ENCODE data around the gene PODN.

Gene PODN, protein sequence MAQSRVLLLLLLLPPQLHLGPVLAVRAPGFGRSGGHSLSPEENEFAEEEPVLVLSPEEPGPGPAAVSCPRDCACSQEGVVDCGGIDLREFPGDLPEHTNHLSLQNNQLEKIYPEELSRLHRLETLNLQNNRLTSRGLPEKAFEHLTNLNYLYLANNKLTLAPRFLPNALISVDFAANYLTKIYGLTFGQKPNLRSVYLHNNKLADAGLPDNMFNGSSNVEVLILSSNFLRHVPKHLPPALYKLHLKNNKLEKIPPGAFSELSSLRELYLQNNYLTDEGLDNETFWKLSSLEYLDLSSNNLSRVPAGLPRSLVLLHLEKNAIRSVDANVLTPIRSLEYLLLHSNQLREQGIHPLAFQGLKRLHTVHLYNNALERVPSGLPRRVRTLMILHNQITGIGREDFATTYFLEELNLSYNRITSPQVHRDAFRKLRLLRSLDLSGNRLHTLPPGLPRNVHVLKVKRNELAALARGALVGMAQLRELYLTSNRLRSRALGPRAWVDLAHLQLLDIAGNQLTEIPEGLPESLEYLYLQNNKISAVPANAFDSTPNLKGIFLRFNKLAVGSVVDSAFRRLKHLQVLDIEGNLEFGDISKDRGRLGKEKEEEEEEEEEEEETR

DNA sequence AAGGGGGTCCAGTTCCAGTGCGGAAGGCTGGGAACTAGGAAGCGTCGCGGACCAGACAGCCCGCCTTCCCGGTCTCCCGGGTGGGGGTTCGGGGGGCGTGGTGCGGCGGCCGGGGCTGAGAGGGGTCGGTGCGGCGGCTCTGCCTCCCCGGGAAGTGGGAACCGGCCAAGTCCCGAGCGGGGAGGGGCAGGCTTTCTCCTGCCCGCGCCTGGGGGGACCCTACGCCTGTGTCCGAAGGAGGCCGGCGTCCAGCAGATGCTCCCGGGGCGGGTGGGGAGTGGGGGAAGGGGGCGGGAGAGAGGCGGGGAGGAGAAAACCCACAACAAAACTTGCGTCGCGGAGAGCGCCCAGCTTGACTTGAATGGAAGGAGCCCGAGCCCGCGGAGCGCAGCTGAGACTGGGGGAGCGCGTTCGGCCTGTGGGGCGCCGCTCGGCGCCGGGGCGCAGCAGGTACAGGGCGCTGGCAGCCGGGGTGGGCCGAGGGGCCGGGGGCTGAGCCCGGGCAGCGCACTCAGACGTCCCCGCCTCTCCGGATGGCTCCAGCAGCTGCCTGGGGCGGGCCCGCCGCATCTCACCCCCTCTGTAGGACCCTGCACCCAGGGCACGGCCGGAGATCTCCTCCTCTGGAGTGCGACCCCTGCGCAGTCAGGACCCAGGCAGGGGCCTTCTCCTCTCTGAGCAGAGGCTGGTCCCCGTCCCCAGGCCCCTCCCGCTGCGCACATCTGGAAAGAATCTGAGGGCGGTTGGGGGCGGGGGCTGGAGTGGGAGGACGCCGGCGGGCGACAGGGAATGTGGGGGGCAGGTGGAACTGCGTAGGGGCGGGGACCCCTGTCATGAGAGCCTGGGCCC lies at the start of gene PODN:
PODN (plus strand) TSS at position 355 of the 849 bp plus-strand sequence. CDS start 7,643 bp downstream, outside the sequence.
- peak; percentile 73 for DNase-seq (ENCODE audit: low spot score)

DNA sequence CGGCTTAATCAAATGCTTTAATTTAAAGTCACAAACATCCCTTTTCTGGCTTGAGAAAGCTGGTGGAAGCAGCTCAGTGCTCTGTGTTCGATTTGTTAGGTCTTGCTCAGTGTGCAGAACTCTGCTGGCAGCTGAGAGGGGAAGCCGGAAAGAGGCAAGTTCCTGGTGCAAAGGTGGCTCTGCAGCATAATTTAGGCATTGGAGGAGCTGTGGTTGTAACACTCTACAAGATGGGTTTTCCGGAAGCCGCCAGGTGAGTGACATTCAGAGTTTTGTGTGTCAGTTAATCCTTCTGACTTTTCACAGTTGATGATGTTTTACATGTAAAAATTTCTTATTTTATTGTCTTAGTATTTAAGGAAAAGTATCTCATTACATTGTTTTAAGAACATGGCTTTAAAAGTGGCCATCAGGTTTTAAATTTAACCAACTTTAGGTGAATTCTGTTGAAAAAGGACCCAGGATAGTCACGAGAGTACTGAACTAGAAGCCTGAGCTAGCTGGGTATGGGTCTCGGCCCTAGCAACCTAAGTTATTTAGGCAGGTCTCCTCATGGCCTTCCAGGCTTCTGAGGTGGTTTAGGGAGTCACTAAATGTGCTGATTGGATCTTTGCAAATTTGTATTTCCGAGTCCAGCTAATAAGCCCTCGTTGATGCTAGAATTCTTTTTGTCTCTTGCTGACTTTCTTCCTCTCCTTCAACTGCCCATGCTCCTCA lies 47.1 kb upstream of the PODN start:
- DNase-seq (ENCODE audit: low spot score), result peak; percentile 65

DNA sequence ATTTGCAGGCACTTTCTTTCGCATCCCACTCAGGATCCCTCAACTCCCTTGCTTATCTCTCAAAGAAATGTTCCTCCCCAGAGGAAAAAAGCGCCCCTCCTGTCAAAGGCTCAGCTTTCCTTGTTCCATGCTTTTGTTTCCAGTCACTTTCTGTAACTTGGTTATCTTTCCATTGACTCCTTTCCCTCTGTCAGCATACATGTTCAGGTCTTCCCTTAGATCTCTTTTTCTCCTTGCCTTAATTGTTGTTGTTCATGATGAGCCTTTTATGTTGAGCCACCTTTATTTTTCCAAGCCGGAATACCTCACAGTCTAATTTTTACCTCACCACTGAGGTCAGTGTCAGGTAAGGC lies 46.5 kb upstream of the PODN start:
- DNase-seq (ENCODE audit: low spot score), result no peak

DNA sequence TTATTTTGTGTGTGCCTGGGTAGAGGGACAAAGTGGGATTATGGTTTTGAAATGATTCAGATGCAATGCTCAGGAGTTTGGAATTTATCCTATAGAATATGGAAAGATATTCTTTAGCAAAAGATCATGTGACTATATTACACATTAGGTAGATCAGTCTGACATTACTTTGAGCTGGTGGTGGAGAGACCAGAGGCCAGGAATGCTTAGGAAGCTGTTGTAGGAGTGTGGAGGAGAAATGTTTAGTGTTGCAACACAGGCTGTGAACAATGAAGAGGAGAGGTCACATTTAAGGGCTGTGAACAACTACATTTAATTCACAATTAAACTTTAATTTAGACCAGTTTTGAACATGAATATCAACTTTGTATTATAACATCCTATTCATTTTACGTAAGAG lies 45.3 kb upstream of the PODN start:
- no peak for DNase-seq (ENCODE audit: low spot score)

DNA sequence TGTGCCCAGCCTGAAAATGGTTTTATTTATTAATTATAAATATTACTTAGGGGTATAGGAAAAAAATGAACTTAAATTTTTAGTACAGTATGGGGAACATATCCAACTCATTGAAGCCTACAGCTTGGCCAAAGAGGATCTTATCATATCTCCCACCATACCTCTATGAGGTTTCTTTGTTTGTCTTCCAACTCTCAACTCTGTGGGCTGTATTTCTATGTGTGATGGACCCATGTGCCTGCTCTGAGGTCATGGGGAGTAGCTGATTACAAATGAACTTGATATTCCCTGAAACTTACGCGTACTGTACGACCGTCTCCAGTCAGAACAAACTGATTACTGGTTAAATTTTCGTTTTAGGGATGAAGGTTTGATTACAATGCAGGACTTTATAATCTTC lies 41.4 kb upstream of the PODN start:
- no peak for DNase-seq (ENCODE audit: low spot score)

DNA sequence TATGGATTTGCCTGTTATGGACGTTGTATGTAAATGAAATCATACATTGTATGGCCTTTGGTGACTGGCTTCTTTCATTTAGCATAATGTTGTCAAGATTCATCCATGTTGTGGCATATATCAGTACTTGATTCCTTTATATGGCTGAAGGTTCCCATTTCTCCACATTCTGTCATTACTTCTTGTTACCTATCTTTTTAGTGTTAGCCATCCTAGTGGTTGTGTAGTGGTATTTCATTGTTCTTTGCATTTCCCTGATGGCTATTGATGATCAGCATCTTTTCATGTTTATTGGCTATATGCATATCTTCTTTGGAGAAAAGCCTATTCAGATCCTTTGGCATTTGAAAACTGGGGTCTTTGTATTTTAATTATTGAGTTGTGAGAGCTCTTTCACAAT lies 39.8 kb upstream of the PODN start:
- DNase-seq (ENCODE audit: low spot score), result no peak

DNA sequence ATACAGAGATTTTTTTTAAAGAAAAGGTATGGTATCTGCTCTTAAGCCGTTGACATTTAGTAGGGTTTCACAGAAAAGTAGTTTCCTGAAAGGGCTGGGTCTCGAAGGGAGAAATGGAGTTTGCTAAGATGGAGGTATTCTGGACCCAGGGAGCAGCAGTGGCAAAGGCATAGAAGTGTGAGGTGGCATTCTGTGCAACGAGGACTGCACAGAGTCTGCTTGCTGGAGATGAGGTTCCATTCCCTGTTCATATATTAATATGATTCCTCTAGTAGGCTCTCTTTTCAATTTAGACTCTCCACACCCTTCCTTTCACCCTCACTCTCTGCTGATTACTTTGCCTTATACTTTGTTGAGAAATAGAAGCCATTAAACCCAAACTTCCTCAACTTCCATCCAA lies 38.5 kb upstream of the PODN start:
- DNase-seq (ENCODE audit: low spot score), result no peak

DNA sequence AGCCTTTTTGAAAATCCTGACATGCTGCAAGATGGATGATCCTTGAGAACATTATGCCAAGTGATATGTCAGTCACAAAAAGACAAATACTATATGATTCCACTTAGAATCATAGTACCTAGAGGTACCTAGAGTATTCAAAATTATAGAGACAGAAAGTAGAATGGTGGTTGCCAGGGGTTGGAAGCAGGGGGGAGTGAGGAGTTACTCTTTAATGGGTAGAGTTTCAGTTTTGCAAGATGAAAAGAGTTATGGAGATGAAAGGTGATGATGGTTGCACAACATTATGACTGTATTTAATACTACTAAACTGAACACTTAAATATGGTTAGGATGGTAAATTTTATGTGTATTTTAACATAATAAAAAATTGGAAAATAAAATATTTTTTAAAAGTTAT lies 37.9 kb upstream of the PODN start:
- no peak for DNase-seq (ENCODE audit: low spot score)

DNA sequence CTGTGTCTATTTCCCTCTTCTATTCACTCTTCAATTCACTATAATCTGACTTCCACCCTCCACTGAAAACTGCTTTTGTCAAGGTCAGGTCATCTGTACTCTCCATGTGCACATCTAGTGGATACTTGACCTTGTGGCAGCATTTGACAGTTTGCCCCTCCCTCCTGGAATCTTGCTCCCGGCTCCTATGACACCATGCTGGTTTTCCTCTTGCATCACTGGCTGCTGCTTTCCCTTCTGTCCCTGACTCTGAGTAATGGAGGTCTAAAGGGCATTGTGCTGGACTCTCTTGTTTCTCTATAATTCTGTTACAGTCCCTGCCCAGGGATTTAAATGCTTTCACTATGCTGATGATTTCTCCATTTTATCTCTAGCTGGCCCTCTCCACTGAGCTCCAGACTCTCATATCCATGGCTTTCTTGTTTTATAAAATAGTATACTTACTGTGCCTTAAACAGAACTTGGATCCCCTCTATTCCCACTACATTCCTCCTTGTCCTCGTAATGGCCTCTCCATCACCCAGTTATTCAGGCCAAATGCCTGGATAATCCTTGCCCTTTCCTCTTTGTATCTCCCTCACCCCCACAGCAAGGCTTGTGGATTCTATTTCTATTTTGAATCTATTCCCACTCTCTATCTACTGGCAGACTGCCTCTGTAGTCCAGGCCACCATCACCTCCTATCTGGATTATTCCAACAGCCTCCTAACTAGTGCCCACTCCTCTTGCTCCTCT lies 36.8 kb upstream of the PODN start:
- peak; percentile 83 for DNase-seq (ENCODE audit: low spot score)

DNA sequence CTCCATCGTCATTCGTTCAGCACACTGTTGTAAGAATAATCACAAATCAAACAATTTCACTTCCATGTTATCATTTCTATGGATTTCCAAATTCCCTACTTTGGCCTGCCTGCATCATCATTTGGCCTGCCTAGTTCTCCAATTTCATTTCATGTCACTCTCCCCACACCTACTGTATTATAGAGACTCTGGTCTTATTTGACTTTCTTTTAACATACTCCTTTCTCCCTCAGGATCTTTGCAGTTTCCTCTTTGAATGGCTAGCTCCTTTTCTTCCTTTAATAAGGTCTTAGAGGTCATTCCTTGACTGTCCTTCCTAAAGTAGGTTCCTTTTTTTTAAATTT lies 36.3 kb upstream of the PODN start:
- no peak for DNase-seq (ENCODE audit: low spot score)

DNA sequence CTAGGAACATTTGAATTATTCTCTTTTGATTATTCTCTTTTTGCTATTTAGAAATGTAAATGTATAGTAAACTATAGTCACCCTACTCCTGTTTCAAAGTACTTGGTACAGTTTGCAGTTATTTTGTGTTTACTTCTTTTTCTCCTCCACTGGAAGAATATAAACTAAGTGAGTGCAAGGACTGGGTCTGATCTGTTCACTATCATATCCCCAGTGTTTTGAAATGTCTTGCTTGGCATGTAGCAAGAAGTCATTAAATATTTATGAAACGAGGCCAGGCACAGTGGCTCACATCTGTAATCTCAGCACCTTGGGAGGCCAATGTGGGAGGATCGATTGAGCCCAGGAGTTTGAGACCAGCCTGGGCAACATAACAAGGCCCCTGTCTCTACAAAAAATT lies 35.8 kb upstream of the PODN start:
- DNase-seq (ENCODE audit: low spot score), result no peak

DNA sequence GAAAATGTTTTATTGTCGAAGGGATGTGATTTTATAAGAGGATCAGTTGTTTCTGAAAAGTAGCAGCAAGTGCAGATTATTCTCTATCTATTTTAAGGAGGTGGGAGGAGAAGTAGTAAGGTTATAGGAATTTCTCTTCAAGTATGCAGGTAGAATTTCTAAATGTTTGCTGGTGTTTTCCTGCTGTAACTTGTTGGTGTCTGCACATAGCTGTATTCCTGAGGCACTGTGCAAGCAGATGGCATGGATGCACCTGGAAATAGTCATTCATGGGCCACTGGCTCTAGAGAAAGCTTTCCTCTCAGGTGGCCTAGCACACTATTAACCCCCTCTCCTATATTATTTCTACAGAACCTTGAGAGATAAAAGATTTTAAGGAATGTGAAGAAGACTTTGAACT lies 30.3 kb upstream of the PODN start:
- DNase-seq (ENCODE audit: low spot score), result no peak

DNA sequence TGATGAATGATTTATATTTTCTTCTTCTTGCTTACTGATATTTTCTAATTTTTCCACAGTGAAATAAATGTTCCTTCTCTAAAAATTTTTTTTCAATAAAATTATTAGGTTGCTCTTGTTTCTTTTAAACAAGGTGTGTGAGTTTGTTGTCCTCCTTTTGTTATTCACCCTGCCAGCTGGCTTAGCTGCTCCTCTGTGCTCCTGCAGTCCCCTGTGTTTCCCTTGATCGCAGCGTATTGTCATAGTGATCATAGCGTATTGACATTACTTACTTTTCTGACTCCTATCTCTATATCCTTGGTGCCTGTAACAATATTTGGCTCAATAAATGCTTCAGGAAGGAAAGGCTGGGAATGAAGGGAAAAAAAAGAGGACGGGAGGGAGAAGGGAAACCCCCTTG lies 24.9 kb upstream of the PODN start:
- DNase-seq (ENCODE audit: low spot score), result no peak

DNA sequence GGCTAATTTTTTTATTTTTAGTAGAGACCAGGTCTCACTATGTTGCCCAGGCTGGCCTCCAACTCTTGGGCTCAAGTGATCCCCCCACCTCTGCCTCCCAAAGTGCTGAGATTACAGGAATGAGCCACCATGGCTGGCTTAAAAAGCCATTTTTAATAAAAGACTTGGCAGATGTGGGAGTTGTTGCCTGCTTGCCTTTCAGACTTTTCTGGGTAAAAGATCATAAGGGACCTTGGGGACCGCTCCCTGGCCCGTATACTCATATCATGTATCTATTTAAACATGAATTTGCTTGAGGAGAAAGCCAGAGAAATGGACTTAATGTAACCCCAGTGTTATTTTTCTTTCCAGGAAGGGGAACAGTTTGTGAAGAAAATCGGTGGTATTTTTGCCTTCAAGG lies 23.4 kb upstream of the PODN start:
- no peak for DNase-seq (ENCODE audit: low spot score)

DNA sequence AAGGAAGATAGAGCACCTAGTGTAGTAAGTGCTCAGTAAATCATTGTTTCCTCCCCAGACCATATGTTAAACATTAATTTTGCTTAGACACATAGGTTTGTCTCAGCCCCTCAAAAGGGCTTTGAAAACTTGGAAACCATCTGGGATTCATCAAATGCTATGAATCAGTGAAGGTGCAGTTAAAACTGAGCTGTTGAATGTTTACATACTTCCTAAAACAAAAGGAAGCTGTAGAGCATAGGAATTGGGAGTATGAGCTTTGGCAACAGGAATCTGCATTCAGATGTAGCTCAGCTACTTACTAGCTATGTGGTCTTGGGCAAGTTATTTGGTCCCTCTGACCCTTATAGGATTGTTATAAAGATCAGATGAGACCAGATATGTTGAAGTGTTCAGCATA lies 18.7 kb upstream of the PODN start:
- DNase-seq (ENCODE audit: low spot score), result peak; percentile 52

DNA sequence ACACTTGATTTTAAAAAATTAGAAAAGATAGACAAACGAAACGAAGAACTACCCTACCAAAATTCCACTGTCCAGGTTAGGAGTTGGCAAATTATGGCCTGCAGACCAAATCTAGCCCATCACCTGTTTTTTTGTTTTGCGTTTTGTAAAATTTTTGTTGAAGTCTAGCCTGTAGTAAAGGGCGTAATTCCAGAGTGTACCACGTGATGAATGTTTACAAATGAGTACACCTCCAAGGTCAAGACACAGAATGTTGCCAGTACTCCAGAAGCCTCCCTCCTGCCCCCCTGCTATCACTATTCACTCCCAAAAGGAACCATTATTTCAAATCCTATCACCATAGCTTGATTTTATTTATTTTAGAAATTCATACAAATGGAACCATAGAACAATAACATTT lies 17.1 kb upstream of the PODN start:
- DNase-seq (ENCODE audit: low spot score), result no peak

DNA sequence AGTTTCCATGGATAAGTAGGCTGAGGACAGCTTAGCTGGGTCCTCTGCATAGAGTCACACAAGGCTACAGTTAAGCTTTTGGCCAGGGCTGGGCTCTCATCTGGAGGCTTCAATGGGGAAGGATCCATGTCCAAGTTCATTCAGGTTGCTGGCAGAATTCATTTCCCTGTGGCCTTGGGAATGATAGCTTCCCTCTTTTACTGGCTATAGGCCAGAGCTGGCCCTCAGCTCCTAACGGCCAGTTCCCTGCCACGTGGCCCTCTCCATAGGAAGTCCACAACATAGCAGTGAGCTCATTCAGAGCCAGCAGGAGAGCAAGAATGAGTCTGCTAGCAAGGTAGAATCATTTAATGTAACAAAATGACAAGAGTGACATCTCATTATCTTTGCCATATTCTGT lies 15.1 kb upstream of the PODN start:
- DNase-seq (ENCODE audit: low spot score), result no peak

DNA sequence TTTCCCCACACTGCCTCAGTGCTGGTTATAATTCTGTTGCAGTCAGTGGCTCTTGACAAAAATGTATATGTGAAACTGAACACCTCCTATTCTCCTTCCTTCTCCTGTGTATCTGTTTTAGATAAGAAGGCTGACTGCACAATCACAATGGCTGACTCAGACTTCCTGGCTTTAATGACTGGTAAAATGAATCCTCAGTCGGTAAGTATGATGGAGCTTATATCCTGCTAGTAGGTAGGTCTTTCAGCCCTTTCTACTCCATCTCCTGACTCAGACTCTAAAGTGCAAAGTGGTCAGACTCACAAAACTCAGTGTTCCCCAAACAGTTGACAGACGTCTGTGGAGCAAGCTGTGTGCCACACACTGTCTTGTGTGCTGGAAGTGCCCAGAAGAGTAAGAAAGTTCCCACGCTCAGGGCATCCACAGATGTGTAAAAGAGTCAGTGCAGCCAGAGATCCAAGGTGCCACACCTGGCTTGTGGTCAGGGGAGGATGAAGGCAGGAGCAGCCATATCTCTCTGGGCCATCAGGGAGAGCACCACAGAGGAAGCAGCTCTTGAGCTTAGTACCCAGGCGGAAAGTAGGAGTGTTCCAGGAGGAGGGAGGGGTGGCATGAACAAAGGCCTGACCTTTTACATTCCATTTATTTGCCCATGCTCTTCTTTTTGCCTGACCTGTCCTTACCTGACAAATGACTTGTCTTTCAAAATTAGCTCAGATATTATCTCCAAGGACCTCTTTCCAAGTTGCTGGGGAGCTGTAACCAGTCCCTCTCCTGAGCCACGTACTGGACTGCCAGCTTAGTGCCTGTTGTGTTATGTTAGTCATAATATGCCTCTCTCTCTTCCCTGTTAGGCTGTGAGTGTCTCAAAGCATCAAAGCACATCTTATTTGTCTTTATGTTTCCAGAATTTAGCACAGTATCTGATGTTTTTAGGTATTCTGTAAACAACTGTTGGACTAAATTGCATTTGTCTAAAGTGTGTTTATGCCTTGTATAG lies 14.0 kb upstream of the PODN start:
- DNase-seq (ENCODE audit: low spot score), result no peak

DNA sequence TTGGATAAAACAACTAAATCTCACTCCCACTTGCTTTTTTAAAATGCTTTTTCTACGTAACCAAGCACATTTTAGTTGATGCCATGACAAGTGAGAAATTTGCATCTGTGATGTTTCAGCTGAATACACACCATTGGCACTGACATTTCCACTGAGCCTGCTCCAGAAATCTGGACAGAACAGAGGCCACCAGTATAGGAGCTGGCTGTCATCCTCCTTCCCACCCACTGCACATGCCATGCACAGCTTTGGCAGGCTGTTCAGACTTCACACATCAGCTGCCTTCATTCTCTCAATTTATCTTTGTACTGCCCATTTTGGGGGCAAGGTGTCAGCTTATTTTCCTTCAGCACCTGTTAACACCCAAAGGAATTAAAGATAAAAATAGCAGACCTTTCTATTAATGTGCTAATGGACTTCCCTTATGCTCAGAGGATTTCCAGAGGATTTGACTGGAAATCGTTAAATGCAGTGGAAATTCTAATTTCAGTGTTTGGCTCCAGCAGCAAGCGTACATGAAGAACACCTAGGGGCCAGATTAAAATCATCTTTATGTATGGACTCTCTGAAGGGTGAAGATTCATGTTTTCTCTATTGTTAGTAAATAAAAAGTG lies 12.9 kb upstream of the PODN start:
- no peak for DNase-seq (ENCODE audit: low spot score)

DNA sequence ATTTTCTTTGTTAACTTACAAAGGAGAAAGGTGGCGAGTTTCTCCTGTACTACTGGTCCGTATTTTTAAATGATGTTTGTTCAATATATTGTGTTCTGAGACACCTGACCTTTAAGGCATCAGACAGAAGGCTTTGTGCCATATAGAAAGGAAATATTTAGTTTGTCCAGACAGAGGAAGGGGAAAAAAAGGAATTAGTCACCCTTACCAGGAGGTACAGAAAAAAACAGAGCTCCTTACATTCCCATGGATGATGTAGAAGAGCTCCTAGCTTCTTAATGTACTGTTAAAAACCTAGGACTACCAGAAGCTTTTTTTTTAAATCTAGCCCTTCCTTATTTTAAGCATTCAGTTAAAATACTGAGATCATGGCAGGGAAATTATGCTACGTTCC lies 12.4 kb upstream of the PODN start:
- no peak for DNase-seq (ENCODE audit: low spot score)
